ENCODE results near the gene SLC22A1.

SLC22A1 gene

GRCh38 chr6:160078883-160079685 lies 42.5 kb upstream of the SLC22A1 start:
- TF ChIP-seq MAX (IDR thresholded peaks at IDR 0.05) (no peak), CREB1 (IDR thresholded peaks at IDR 0.05; ENCODE audit: low read depth) (no peak), ZBTB7A (IDR thresholded peaks at IDR 0.05; ENCODE audit: low read depth) (no peak), TCF12 (IDR thresholded peaks at IDR 0.05; ENCODE audit: low read depth) (no peak), FOXM1 (IDR thresholded peaks at IDR 0.05; ENCODE audit: borderline replicate concordance, low read depth) (no peak), TEAD4 (IDR thresholded peaks at IDR 0.05) (no peak), REST (IDR thresholded peaks at IDR 0.05; ENCODE audit: low read depth) (no peak)

GRCh38 chr6:160079686-160080043 lies 42.0 kb upstream of the SLC22A1 start:
- no peak for TF ChIP-seq EP300 (IDR thresholded peaks at IDR 0.05; ENCODE audit: borderline replicate concordance)
- TF ChIP-seq ZBTB7A (IDR thresholded peaks at IDR 0.05; ENCODE audit: low read depth) = no peak
- no peak for TF ChIP-seq CEBPB (IDR thresholded peaks at IDR 0.05)
- TF ChIP-seq TAF1 (IDR thresholded peaks at IDR 0.05; ENCODE audit: low read depth) = no peak
- TF ChIP-seq NFIC (IDR thresholded peaks at IDR 0.05) = no peak
- no peak for TF ChIP-seq FOXM1 (IDR thresholded peaks at IDR 0.05; ENCODE audit: borderline replicate concordance, low read depth)
- no peak for TF ChIP-seq EGR1 (IDR thresholded peaks at IDR 0.05)
- no peak for TF ChIP-seq REST (IDR thresholded peaks at IDR 0.05; ENCODE audit: low read depth)
- TF ChIP-seq RAD21 (IDR thresholded peaks at IDR 0.05; ENCODE audit: low read depth) = no peak
- TF ChIP-seq USF1 (IDR thresholded peaks at IDR 0.05) = no peak
- TF ChIP-seq YY1 (IDR thresholded peaks at IDR 0.05; ENCODE audit: low read depth) = no peak
- TF ChIP-seq CREB1 (IDR thresholded peaks at IDR 0.05; ENCODE audit: low read depth) = no peak
- no peak for TF ChIP-seq TCF12 (IDR thresholded peaks at IDR 0.05; ENCODE audit: low read depth)
- no peak for TF ChIP-seq TEAD4 (IDR thresholded peaks at IDR 0.05)
- no peak for TF ChIP-seq MAX (IDR thresholded peaks at IDR 0.05)

- TF ChIP-seq TAF1 (IDR thresholded peaks at IDR 0.05; ENCODE audit: low read depth) = no peak
- TF ChIP-seq FOXM1 (IDR thresholded peaks at IDR 0.05; ENCODE audit: borderline replicate concordance, low read depth) = no peak
- no peak for TF ChIP-seq USF1 (IDR thresholded peaks at IDR 0.05)
- no peak for TF ChIP-seq NFIC (IDR thresholded peaks at IDR 0.05)
- no peak for TF ChIP-seq RAD21 (IDR thresholded peaks at IDR 0.05; ENCODE audit: low read depth)
- no peak for TF ChIP-seq TCF12 (IDR thresholded peaks at IDR 0.05; ENCODE audit: low read depth)
- no peak for TF ChIP-seq CREB1 (IDR thresholded peaks at IDR 0.05; ENCODE audit: low read depth)
- TF ChIP-seq YY1 (IDR thresholded peaks at IDR 0.05; ENCODE audit: low read depth) = no peak
- no peak for TF ChIP-seq TEAD4 (IDR thresholded peaks at IDR 0.05)
- no peak for TF ChIP-seq CEBPB (IDR thresholded peaks at IDR 0.05)
- no peak for TF ChIP-seq EGR1 (IDR thresholded peaks at IDR 0.05)
- no peak for TF ChIP-seq ZBTB7A (IDR thresholded peaks at IDR 0.05; ENCODE audit: low read depth)
- TF ChIP-seq MAX (IDR thresholded peaks at IDR 0.05) = no peak
- no peak for TF ChIP-seq REST (IDR thresholded peaks at IDR 0.05; ENCODE audit: low read depth)
- no peak for TF ChIP-seq EP300 (IDR thresholded peaks at IDR 0.05; ENCODE audit: borderline replicate concordance)
Observed at GRCh38 chr6:160080097-160080496, 41.5 kb upstream of the SLC22A1 start.

GRCh38 chr6:160081398-160081797 lies 40.2 kb upstream of the SLC22A1 start:
- TF ChIP-seq CREB1 (IDR thresholded peaks at IDR 0.05; ENCODE audit: low read depth) (no peak), REST (IDR thresholded peaks at IDR 0.05; ENCODE audit: low read depth) (no peak), USF1 (IDR thresholded peaks at IDR 0.05) (no peak), EP300 (IDR thresholded peaks at IDR 0.05; ENCODE audit: borderline replicate concordance) (no peak)

All from Ishikawa (cell line).